ENCODE measurements around the gene HS3ST4.

HS3ST4 gene

DNA sequence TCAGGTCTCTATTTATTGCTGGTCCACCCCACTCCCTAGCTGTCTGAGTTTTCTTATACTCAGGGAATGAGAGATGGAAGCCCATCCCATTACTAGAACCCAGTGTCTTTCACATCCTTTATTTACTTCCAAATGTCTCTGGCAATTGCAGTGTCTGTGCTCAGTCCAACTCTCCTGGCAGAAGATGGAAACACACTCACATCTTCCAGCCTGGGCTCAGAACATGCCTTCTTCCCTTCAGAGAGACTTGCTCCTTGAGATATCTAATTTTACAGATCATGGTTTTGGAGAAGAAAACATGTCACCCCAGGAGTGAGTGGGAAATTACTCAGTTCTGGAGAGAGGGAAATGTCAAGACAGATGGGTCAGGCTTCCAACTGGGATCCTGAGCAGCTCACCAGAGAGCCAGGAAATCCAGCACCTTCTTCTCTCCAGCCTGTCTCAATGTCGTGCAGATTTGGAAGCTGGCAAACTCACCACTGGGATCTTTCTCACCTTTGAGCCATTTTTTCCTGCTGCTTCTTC is 494.4 kb downstream of the HS3ST4 start:
- DNase-seq (ENCODE audit: low read depth in 2 of 2) = no peak

Measured in stimulated activated CD8-positive, alpha-beta memory T cell treated with anti-CD3 and anti-CD28 coated beads, Interleukin-15, amount 100 ng/mL, for 4 hours (primary cell).